HepG2 (cell line): ENCODE results near the gene PIK3CD. TPM values are rescaled to one million over a fixed set of nuclear protein-coding genes. Genes with fewer than 3 reads are reported as not detected.

Source experiments
- NR1H2 ChIP-seq: sonication (generic); formaldehyde crosslinking; IDR thresholded peaks from 2 replicates; pipeline ENCODE4 v1.8.1; 2022; ENCODE audit warnings: low read depth, missing genetic modification reagents, borderline replicate concordance
- ZBTB8A ChIP-seq: sonication (generic); formaldehyde crosslinking; IDR thresholded peaks from 2 replicates; pipeline ENCODE4 v1.4.0; 2020; ENCODE audit warnings: mild to moderate bottlenecking, low read depth, missing genetic modification reagents, borderline replicate concordance
- ZMAT3 ChIP-seq: sonication (generic); formaldehyde crosslinking; conservative IDR thresholded peaks from 2 replicates; pipeline ENCODE4 v1.7.0; 2021; ENCODE audit warnings: missing genetic modification reagents
- ZMYM4 ChIP-seq: sonication (generic); formaldehyde crosslinking; IDR thresholded peaks from 2 replicates; pipeline ENCODE4 v1.8.1; 2023; ENCODE audit warnings: mild to moderate bottlenecking, missing genetic modification reagents
- ZNF138 ChIP-seq: sonication (generic); formaldehyde crosslinking; IDR thresholded peaks from 2 replicates; pipeline ENCODE4 v1.5.0; 2020; ENCODE audit warnings: mild to moderate bottlenecking, low read depth, missing genetic modification reagents
- ZNF75D ChIP-seq: sonication (generic); formaldehyde crosslinking; IDR thresholded peaks from 2 replicates; pipeline ENCODE4 v1.8.1; 2023; ENCODE audit warnings: missing genetic modification reagents, mild to moderate bottlenecking, borderline replicate concordance
- ZNF878 ChIP-seq: sonication (generic); formaldehyde crosslinking; IDR thresholded peaks from 2 replicates; pipeline ENCODE4 v1.8.1; 2023; ENCODE audit warnings: mild to moderate bottlenecking, missing genetic modification reagents, moderate library complexity
- polyA plus RNA-seq, 8 experiments: library from polyadenylated mRNA; depleted of rRNA in 3 of 8; stranded (reverse) in 7 of 8; unstranded in 1 of 8; fragments of >200 nt; fragmentation: Illumina TruSeq in 4 of 8; extraction: Trizol in 4 of 8; gene quantifications; 2 replicates each; pipeline versions ENCODE4 v1.2.1 to v1.2.3, GENCODE V29; 2011 to 2016; ENCODE audit warnings: low read depth in 4 of 8, missing spikeins in 1 of 8, mixed read lengths in 1 of 8; ENCODE audit not compliant: insufficient read depth in 1 of 8
- total RNA-seq, 5 experiments: library from RNA; depleted of rRNA; stranded (reverse); fragments of >200 nt; fragmentation: Illumina TruSeq; extraction: Trizol; gene quantifications; 2 replicates each; pipeline ENCODE4 v1.2.3, GENCODE V29; 2016; ENCODE audit warnings: low read depth in 1 of 5
- TF ChIP-seq, protein P1 (sequence below): sonication (generic); formaldehyde crosslinking; IDR thresholded peaks from 2 replicates; pipeline ENCODE4 v1.4.0; 2020; ENCODE audit warnings: missing genetic modification reagents, mild to moderate bottlenecking, borderline replicate concordance
- TF ChIP-seq, protein P2 (sequence below): IDR thresholded peaks from 2 replicates; pipeline ENCODE4 v1.6.1; 2018; ENCODE audit warnings: missing genetic modification reagents
- TF ChIP-seq, protein P3 (sequence below): sonication (generic); formaldehyde crosslinking; IDR thresholded peaks from 2 replicates; pipeline ENCODE4 v1.4.0; 2020; ENCODE audit warnings: missing genetic modification reagents
- TF ChIP-seq, protein P4 (sequence below): sonication (generic); formaldehyde crosslinking; IDR thresholded peaks from 2 replicates; pipeline ENCODE4 v1.4.0; 2020; ENCODE audit warnings: missing genetic modification reagents
- TF ChIP-seq, protein P5 (sequence below): sonication (generic); formaldehyde crosslinking; conservative IDR thresholded peaks from 2 replicates; pipeline ENCODE4 v1.8.0; 2022; ENCODE audit warnings: low read depth, missing genetic modification reagents
- TF ChIP-seq, protein P6 (sequence below): IDR thresholded peaks from 2 replicates; pipeline ENCODE4 v1.6.1; 2016; ENCODE audit warnings: missing compliant biosample characterization, missing genetic modification reagents, borderline replicate concordance

PIK3CD gene
- total and polyA plus RNA-seq, 2 of the 13 experiments (the other 11 are each of a cell fraction or from before 2014, with no cell fraction given): 7.1 to 10.0 TPM

DNA sequence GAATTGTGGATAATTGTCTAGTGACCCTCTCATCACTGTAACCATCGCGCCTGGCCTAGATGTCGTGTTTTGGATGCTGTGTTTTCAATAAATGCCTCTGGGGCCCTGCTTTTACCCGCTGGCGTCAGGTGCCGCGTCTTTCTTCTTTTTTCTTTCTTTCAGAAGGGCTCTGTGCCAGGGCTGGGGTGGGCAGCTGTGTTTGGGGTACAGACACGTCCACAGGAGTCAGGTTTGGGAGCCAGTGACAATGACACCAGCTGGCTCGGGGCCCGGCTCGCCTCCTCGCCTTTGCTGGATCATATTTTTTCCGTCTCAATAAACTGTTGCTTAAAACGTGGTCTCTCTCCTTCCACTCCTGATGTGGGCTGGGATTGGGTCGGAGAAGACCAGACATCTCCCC is 46.7 kb upstream of the PIK3CD start (continued):
- TF ChIP-seq, protein P1, sequence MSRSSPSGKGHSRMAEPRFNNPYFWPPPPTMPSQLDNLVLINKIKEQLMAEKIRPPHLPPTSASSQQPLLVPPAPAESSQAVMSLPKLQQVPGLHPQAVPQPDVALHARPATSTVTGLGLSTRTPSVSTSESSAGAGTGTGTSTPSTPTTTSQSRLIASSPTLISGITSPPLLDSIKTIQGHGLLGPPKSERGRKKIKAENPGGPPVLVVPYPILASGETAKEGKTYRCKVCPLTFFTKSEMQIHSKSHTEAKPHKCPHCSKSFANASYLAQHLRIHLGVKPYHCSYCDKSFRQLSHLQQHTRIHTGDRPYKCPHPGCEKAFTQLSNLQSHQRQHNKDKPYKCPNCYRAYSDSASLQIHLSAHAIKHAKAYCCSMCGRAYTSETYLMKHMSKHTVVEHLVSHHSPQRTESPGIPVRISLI (CRISPR knock-in tag): no peak
- TF ChIP-seq ZNF75D (CRISPR knock-in tag): no peak
- no peak for TF ChIP-seq ZNF138 (CRISPR knock-in tag)
- TF ChIP-seq, protein P2, sequence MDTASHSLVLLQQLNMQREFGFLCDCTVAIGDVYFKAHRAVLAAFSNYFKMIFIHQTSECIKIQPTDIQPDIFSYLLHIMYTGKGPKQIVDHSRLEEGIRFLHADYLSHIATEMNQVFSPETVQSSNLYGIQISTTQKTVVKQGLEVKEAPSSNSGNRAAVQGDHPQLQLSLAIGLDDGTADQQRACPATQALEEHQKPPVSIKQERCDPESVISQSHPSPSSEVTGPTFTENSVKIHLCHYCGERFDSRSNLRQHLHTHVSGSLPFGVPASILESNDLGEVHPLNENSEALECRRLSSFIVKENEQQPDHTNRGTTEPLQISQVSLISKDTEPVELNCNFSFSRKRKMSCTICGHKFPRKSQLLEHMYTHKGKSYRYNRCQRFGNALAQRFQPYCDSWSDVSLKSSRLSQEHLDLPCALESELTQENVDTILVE (CRISPR knock-in tag): no peak
- TF ChIP-seq, protein P3, sequence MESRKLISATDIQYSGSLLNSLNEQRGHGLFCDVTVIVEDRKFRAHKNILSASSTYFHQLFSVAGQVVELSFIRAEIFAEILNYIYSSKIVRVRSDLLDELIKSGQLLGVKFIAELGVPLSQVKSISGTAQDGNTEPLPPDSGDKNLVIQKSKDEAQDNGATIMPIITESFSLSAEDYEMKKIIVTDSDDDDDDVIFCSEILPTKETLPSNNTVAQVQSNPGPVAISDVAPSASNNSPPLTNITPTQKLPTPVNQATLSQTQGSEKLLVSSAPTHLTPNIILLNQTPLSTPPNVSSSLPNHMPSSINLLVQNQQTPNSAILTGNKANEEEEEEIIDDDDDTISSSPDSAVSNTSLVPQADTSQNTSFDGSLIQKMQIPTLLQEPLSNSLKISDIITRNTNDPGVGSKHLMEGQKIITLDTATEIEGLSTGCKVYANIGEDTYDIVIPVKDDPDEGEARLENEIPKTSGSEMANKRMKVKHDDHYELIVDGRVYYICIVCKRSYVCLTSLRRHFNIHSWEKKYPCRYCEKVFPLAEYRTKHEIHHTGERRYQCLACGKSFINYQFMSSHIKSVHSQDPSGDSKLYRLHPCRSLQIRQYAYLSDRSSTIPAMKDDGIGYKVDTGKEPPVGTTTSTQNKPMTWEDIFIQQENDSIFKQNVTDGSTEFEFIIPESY (CRISPR knock-in tag): no peak
- TF ChIP-seq, protein P4, sequence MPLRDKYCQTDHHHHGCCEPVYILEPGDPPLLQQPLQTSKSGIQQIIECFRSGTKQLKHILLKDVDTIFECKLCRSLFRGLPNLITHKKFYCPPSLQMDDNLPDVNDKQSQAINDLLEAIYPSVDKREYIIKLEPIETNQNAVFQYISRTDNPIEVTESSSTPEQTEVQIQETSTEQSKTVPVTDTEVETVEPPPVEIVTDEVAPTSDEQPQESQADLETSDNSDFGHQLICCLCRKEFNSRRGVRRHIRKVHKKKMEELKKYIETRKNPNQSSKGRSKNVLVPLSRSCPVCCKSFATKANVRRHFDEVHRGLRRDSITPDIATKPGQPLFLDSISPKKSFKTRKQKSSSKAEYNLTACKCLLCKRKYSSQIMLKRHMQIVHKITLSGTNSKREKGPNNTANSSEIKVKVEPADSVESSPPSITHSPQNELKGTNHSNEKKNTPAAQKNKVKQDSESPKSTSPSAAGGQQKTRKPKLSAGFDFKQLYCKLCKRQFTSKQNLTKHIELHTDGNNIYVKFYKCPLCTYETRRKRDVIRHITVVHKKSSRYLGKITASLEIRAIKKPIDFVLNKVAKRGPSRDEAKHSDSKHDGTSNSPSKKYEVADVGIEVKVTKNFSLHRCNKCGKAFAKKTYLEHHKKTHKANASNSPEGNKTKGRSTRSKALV (CRISPR knock-in tag): no peak
- no peak for TF ChIP-seq ZNF878
- TF ChIP-seq ZMAT3: no peak
- no peak for TF ChIP-seq ZMYM4
- no peak for TF ChIP-seq NR1H2 (CRISPR knock-in tag)
- no peak for TF ChIP-seq ZBTB8A
- TF ChIP-seq, protein P5, sequence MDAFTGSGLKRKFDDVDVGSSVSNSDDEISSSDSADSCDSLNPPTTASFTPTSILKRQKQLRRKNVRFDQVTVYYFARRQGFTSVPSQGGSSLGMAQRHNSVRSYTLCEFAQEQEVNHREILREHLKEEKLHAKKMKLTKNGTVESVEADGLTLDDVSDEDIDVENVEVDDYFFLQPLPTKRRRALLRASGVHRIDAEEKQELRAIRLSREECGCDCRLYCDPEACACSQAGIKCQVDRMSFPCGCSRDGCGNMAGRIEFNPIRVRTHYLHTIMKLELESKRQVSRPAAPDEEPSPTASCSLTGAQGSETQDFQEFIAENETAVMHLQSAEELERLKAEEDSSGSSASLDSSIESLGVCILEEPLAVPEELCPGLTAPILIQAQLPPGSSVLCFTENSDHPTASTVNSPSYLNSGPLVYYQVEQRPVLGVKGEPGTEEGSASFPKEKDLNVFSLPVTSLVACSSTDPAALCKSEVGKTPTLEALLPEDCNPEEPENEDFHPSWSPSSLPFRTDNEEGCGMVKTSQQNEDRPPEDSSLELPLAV (CRISPR knock-in tag): no peak
- TF ChIP-seq, protein P6, sequence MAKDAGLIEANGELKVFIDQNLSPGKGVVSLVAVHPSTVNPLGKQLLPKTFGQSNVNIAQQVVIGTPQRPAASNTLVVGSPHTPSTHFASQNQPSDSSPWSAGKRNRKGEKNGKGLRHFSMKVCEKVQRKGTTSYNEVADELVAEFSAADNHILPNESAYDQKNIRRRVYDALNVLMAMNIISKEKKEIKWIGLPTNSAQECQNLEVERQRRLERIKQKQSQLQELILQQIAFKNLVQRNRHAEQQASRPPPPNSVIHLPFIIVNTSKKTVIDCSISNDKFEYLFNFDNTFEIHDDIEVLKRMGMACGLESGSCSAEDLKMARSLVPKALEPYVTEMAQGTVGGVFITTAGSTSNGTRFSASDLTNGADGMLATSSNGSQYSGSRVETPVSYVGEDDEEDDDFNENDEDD (CRISPR knock-in tag): no peak
